Parathyroid adenoma (tissue), 2 donors: ENCODE results near the gene EDARADD.

Source experiments
- H2AFZ ChIP-seq: fragments of 300-600 bp; sonication (generic); one replicate; pipeline ENCODE4 v1.7.0; 2017; ENCODE audit warnings: antibody characterized with exemption, mild to moderate bottlenecking
- H3K27ac ChIP-seq: fragments of 300-600 bp; sonication (generic); one replicate; pipeline ENCODE4 v1.7.0; 2017
- H3K27me3 ChIP-seq: fragments of 300-600 bp; sonication (generic); one replicate; pipeline ENCODE4 v1.7.0; 2017; ENCODE audit warnings: low read length; ENCODE audit not compliant: control insufficient read depth, insufficient read depth
- H3K36me3 ChIP-seq: fragments of 300-600 bp; sonication (generic); one replicate; pipeline ENCODE4 v1.7.0; 2017; ENCODE audit warnings: low read length; ENCODE audit not compliant: control insufficient read depth, insufficient read depth
- H3K4me1 ChIP-seq: fragments of 300-600 bp; sonication (generic); one replicate; pipeline ENCODE4 v1.7.0; 2017; ENCODE audit warnings: control low read depth
- H3K4me2 ChIP-seq: fragments of 300-600 bp; sonication (generic); one replicate; pipeline ENCODE4 v1.7.0; 2017; ENCODE audit warnings: low read length
- H3K4me3 ChIP-seq: fragments of 300-600 bp; sonication (generic); one replicate; pipeline ENCODE4 v1.7.0; 2017; ENCODE audit warnings: low read depth, low read length
- H3K79me2 ChIP-seq: fragments of 300-600 bp; sonication (generic); one replicate; pipeline ENCODE4 v1.7.0; 2017; ENCODE audit warnings: control low read depth
- H3K9ac ChIP-seq: fragments of 300-600 bp; sonication (generic); one replicate; pipeline ENCODE4 v1.7.0; 2017; ENCODE audit warnings: mild to moderate bottlenecking
- H3K9me3 ChIP-seq: fragments of 300-600 bp; sonication (generic); one replicate; pipeline ENCODE4 v1.7.0; 2017; ENCODE audit warnings: low read length; ENCODE audit not compliant: control insufficient read depth
- TF ChIP-seq, protein P1 (sequence below): fragments of 300-600 bp; sonication (generic); IDR thresholded peaks from one replicate; pipeline ENCODE4 v1.7.0; 2017; ENCODE audit warnings: antibody characterized with exemption, mild to moderate bottlenecking
- donor health status: primary hyperparathyroidism.

The EDARADD gene

DNA sequence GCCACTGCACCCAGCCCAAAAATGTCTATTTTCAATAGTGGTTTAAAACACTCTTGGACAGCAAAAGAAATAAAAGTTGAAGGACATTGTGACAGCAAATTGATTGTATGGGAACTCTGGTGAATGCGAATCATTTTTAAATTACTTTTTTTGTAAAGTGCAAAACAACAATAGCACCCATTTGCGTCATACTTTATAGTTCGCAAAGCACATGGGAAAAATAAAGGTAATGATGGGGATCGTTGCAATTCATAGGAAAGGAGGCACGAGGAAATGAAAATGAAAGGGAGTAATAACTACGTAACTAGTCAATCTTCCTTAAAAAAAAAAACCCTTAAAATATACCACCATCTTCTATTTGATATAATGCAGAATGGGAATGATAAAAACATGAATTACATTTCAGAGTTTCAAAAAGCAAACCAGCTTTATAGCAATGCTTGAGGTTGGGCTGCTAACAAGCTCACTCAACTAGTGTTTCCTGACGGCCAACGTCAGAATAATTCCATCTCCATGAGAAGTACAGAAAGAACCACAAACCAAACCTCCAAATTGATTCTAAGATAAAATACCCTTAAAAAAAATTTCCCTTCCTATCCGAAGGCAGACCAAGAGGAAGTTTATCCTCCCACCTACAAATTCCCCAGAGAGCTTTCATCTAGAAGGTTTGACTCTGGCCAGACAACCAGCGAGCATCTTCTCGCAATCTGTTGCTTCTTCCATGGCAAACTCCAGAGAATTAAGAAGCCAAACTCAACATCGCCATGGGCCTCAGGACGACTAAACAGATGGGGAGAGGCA is at the start of gene EDARADD:
Gene EDARADD (plus strand): TSS at position 606 of the 801 bp plus-strand sequence. CDS start 159 bp downstream, at position 765.
- Histone ChIP-seq H3K9me3 (no peaks in the 10 kb centered on the region), H2AFZ (peak within 1 kb of the TSS; percentile 80), H3K4me3 (peak within 1 kb of the TSS; percentile 46), H3K36me3 (no peaks in the 10 kb centered on the region), H3K9ac (no peak within 1 kb of the TSS), H3K27me3 (no peaks in the 10 kb centered on the region), H3K27ac (no peak within 1 kb of the TSS), H3K79me2 (no peaks in the 10 kb centered on the region), H3K4me1 (no peaks in the 10 kb centered on the region), H3K4me2 (peak within 1 kb of the TSS; percentile 46)
- TF ChIP-seq, protein P1, sequence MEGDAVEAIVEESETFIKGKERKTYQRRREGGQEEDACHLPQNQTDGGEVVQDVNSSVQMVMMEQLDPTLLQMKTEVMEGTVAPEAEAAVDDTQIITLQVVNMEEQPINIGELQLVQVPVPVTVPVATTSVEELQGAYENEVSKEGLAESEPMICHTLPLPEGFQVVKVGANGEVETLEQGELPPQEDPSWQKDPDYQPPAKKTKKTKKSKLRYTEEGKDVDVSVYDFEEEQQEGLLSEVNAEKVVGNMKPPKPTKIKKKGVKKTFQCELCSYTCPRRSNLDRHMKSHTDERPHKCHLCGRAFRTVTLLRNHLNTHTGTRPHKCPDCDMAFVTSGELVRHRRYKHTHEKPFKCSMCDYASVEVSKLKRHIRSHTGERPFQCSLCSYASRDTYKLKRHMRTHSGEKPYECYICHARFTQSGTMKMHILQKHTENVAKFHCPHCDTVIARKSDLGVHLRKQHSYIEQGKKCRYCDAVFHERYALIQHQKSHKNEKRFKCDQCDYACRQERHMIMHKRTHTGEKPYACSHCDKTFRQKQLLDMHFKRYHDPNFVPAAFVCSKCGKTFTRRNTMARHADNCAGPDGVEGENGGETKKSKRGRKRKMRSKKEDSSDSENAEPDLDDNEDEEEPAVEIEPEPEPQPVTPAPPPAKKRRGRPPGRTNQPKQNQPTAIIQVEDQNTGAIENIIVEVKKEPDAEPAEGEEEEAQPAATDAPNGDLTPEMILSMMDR = no peak

DNA sequence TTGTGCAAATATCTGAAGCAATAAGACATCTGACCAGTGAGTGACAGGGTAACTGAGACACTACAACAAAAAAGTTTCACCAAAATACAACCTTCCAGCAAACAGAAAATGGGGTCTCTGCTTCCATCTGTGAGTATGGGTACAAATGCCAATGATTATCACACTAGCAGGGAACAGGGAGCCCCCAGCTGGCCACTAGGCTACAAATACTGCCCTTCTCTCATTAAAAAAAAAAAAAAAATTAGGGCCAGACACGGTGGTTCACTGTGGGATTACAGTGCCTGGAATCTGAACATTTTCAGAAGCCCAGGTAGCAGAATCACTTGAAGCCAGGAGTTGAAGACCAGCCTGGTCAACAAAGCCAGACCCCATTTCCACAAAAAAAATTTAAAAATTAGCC is 48.4 kb upstream of the EDARADD start:
- H3K79me2 ChIP-seq = no peaks in the 10 kb centered on the region
- no peaks in the 10 kb centered on the region for H3K9me3 ChIP-seq

DNA sequence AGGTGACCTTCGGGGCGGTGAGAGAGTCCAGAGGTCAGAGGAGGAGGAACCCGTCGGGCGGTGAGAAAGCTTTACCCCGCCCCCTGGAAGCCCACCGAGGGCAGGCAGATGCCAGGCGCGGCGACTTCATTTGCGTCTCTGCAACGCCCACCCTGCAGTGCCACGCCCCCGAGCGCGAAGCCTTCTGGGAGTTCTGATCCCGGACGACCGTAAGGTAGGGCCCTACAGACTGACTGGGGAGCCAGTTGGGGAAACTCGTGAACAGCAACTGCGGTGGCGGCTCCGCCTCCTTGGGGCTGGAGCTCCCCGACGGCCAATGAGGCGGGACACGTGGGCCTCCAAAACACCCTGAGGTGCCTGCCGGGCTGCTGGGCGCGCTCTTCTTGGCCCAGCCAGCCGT is 46.0 kb upstream of the EDARADD start:
- Histone ChIP-seq H3K9me3 (no peaks in the 10 kb centered on the region), H3K27ac (no peak overlapping the region), H2AFZ (no peak overlapping the region), H3K79me2 (no peaks in the 10 kb centered on the region), H3K36me3 (no peaks in the 10 kb centered on the region), H3K27me3 (no peaks in the 10 kb centered on the region), H3K9ac (no peak overlapping the region), H3K4me3 (no peak overlapping the region), H3K4me2 (no peak overlapping the region), H3K4me1 (no peaks in the 10 kb centered on the region)
- TF ChIP-seq, protein P1 = no peak

More for the DNA sequence above, 48.4 kb upstream of the EDARADD start:
- no peaks in the 10 kb centered on the region for H3K4me1 ChIP-seq
- H3K27ac ChIP-seq = no peak overlapping the region
- H3K36me3 ChIP-seq = no peaks in the 10 kb centered on the region
- H3K27me3 ChIP-seq = no peaks in the 10 kb centered on the region
- H2AFZ ChIP-seq = no peak overlapping the region
- H3K4me3 ChIP-seq = no peak overlapping the region
- H3K4me2 ChIP-seq = no peak overlapping the region
- TF ChIP-seq, protein P1 = no peak
- H3K9ac ChIP-seq = no peak overlapping the region

DNA sequence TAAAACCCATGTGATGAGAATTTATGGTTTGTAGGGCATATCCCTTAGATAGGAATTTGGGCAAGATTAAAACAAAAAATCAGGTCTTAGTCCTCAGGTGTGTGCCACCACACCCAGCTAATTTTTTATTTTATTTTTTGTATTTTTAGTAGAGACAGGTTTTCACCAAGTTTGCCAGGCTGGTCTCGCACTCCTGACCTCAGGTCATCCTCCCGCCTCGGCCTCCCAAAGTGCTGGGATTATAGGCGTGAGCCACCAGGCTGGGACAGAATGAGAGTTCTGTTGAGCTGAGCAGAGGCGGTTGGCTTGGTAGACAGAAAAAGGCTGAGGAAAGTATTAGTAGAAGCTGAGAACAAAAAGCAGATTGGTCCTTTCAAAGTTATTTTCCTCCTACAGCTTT is 43.8 kb upstream of the EDARADD start:
- H3K79me2 ChIP-seq = no peaks in the 10 kb centered on the region
- H3K27me3 ChIP-seq = no peaks in the 10 kb centered on the region
- TF ChIP-seq, protein P1 = no peak
- no peaks in the 10 kb centered on the region for H3K36me3 ChIP-seq
- H3K4me3 ChIP-seq = no peak overlapping the region
- H3K4me1 ChIP-seq = no peaks in the 10 kb centered on the region
- H3K9ac ChIP-seq = no peak overlapping the region
- H3K9me3 ChIP-seq = no peaks in the 10 kb centered on the region
- H2AFZ ChIP-seq = no peak overlapping the region
- H3K27ac ChIP-seq = no peak overlapping the region
- H3K4me2 ChIP-seq = no peak overlapping the region
